Left renal pelvis (tissue), 4 donors: ENCODE results near the gene MMS19. TPM values are rescaled to one million over a fixed set of nuclear protein-coding genes. Genes with fewer than 3 reads are reported as not detected.
"Not testable (repeated sequence)": the region's sequence is repeated elsewhere in the genome, so short reads cannot be mapped to it uniquely, and the experiment has no call there.

Source experiments
- DNase-seq, 4 donors: peaks; one replicate each; pipeline ENCODE4 v3.0.0-alpha.2; 2013; ENCODE audit warnings: low read depth in 4 of 4, low spot score in 3 of 4
- polyA plus RNA-seq, 4 donors: library from polyadenylated mRNA; unstranded; fragments of 120-200 nt; gene quantifications; one replicate each; pipeline ENCODE4 v1.2.1, GENCODE V29; 2013; ENCODE audit not compliant: insufficient read length in 4 of 4

MMS19 gene
- polyA plus RNA-seq, 4 donors = 69.6 to 107 (median 88.2) TPM

DNA sequence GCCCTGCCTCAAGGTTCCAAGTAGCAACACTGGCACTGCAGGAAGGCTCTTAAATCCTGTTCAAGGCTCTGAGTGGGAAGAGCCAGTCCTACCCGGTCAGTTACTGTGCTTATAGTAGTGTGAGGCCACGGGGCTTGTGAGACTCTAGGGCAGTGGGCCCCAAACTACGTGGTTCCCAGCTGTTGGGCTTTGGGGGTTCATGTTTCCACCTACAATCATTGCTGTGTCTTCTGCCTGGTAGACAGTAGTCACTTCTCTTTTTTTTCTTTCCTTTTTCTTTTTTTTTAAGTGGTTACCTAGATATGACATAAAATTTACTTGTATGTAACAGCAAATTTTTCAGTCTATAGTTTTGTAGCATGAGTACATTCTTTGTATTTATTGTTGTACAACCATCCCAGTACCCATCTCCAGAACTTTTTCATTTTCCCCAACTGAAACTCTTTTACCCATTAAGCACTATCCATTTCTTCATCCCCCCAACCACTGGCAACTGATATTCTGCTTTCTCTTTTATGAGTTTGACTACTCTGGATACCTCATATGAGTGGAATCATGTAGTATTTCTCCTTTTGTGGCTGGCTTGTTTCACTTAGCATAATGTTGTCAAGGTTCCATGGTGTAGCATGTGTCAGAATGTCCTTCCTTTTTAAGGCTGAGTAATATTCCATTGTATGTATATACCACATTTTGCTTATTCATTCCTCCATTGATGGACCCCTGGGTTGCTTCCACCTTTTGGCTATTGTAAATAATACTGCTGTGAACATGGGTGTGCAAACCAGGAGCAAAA, 8.2 kb upstream of the MMS19 start:
- no peak for DNase-seq

DNA sequence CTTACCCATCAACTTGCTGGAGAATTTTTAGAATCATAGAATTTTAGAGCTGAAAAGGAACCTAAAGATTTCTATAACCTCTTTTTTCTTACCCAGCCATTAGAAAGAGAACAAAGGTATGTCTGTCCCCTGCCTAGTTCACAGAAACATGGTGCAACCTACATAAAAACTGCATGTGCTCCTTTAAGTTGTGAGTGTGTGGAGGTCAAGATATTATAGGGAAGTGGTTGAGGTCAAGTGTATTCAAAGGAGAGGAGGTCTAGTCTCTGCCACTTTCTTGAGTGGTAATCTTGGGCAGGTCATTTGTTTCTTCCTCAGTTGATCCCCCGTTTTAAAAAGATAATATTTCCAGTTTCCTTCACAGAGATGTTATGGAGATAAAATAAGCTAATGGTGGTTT, 6.9 kb upstream of the MMS19 start:
- DNase-seq = no peak

DNA sequence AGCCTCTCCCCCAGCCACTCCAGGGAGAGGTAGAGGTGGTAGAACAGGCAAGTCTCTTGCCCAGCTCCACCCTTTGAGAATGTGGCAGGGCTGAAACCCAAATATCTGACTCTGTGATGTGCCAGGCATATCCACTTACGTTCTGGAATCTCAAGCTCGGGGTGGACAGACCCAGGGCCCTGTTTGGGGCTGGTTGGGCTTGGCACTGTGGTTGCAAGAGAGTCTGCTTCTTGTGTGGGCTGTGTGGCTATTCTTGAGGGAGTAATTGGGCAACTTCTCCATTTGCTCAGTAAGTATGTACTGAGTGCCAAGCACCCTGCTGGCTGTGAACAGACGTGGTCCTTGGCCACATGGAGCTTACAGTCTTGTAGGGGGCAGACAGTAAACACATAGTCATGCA, 5.2 kb upstream of the MMS19 start:
- no peak for DNase-seq

DNA sequence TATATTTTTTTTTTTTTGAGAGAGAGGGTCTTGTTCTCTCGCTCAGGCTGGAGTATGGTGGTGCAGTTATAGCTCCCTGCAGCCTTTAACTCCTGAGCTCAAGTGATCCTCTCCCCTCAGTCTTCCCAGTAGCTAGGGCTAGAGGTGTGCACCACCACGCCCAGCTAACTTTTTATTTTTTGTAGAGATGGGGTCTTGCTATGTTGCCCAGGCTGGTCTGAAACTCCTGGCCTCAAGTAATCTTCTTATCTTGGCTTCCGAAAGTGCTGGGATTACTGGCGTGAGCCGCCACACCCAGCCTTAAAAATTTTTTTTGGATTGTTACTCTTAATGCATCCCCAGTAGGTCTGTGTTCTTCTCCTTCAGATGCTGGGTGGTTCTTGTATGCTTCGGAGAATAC, 4.7 kb upstream of the MMS19 start:
- no peak for DNase-seq

DNA sequence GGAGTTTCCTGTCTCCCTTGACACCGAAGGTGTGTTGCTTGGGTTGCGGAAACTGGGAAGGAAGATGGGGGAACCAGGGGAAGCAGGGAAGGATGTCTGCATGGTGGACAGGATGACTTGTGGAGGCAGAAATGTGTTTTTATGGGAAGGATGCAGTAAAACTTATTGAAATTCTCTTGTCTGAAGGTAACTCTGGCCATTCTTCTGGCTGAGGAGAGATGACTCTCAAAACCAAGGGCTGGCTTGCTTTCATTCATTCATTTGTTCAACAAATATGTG, 2.0 kb upstream of the MMS19 start:
- DNase-seq = no peak

DNA sequence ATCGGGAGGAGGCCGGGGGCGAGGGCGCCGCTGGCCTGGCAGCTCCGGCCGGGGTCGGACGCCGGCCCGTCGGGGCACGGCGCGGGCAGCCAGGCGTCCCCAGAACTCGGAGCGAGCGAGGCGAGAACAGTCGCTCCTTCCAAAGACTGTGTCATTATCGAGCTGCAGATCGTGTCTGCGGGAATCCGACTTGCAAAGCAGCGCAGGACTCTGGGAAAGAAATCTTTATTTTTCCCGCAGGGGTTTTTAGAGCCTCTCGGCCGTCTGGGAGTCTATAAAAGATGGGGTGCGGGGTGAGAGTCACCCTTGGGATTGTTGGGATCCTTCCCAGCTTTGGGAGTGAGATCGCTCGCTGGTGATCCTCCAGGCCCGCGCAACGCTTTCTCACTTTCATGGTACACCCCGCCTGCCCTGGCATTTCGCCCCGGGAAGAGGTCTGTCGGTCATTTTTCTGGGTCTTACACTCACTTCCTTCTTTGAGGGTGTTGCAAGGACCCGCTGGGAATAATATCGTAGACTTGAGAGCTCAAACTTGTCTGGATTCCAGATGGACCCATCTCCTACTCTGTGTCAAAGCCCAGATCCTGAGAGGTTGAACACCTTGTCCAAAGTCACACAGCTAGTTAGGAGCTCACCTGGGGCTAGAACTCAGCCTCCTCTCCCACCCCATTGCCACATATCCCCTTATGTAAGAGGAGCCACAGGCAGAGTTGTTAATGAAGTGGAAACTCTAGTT, 1.5 kb upstream of the MMS19 start:
- no peak for DNase-seq

DNA sequence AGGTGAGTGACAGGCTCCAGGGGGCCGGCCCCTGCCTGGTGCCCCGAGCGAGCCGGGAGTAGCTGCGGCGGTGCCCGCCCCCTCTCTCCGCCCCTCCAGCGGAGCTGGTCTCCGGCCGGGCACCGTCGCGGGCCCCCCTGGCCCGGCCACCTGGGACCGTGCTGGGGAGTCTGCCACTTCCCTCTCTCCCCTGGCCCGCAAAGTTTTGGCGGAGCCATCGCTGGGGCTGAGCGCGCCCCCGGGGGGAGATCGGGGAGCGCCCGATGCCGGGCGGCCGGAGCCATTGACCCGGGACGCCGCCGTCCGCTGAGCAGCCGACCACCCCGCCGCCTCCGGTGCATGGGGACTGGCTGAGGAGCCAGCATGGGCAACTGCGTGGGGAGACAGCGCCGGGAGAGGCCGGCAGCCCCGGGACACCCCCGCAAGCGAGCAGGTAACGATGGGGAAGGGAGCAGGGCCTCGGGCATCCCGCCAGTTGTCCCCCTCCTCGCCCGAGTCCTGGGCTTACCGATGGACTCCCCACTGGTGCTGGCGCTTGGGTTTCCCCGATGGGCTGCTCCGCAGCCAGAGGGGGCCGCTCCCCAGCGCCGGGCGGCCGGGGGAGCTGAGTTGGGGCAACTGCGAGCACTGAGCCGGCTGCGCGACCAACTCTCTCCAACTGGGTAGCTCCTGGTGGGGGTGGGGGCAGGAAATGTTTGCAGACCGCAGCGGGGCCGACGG, 779 bp upstream of the MMS19 start, which contains the start of gene UBTD1:
TSS of gene UBTD1 (plus strand) at position 84 of the 720 bp plus-strand sequence. CDS start at position 364, 280 bp downstream.
- no peak for DNase-seq

DNA sequence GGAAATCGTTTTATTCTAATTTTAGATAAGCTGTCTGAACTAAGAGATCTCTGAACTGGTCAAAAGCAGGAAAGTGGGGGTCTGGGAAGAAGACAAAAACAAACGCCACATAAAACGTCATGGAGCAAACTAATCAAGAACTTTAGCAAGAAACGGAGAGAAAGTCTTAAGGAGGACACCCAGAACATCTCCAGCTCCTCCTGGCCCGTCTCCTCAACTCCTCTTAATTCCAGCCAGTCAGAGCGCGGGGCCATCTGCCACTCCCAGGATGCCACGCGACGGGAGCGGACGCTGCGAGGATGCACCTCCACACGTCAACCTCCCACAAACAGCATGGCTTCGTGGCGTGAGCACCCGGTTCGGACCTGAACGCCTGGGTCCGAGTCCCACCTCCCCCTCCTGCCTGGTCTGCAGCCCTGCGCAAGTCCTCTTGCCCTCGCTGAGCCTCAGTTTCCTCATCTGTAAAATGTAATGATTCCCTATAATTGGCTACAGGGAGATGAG, 598 bp downstream of the MMS19 start:
- no peak for DNase-seq

DNA sequence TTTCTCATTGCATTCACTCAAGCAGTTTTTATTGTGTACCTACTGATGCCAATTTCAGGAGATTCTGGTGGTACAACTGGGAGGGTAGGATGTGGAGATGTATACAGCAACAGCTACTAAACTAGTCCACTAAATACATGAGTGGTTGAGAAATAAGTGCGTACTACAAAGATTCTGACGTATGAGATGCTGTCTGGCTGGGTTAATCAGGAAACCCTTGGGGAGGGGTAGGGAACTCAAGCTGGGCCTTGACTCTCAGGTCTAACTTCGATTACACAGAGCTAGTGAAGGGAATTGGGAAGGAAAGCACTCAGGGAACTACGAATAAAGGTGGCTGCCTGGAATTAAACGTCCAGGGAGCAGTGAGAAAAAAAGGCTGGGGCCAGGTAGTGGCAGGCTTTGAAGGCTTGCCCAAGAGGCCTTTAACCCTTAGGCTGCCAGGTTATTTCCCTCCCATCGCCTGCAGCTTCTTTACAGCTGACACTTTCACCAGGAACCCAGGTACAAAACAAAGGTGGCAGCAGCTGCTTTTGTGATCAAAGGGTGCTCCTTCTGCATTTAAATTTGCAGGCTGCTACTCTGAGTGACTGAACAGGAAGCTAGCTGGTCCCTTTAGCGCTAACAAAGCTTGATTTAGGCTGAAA, 3.2 kb downstream of the MMS19 start:
- no peak for DNase-seq

DNA sequence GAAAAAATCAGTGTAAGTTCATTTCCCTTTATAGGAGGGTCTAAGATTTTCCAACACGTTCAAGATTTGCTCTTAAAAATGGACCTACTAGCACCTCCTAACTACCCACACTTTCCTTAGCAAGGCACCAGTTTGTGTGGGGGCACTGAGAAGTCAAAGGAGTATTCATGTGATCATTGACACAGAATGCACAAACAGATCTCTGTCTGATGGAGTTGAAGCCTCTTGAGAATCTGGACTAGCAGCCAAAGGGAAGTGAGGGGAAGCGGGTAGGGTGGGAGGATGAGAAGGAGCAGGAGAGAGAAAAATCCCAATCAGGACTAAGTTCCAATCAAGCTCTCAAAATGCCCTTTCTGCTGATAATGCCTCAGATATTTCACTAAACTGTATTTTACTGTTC, 4.1 kb downstream of the MMS19 start:
- no peak for DNase-seq

DNA sequence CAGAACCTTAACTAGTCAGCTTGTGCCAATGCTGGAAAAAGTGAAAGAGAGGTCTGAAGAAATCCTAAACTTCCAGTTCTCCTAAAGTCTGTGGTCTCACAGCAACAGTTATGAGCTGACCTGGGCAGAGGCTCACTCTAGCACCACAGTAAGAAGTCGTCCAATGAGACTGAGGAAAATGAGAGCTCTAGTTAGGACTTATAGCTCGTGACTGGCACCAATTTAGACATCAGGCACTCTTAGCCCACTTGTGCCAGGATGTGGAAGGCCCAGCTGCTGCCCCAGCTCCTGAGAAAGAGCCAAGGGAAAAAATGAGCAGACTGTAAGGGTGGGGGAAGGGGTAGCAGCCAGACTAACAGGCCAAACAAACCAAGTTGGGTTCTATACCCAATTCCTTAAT, 7.6 kb downstream of the MMS19 start:
- DNase-seq = no peak

DNA sequence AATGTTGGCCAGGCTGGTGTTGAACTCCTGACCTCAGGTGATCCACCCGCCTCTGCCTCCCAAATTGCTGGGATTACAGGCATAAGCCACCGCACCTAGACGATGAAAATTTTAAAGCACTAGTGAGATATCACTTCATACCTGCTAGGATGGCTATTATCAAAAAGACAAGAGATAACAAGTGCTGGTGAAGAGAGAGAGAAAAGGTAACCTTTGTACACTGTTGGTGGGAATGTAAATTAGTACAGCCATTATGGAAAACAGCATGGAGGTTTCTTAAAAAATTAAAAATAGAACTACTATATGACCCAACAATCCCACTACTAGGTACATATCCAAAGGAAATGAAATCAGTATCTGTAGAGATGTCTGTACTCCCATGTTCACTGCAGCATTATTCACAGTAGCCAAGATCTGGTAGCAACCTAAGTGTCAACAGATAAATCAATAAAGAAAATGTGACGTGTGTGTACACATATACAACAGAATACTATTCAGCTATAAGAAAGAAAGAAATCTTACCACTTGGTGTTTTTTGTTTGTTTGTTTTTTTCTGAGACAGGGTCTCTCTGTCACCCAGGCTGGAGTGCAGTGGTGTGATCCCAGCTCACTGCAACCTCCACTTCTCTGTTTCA, 12.5 kb downstream of the MMS19 start:
- DNase-seq = no peak

DNA sequence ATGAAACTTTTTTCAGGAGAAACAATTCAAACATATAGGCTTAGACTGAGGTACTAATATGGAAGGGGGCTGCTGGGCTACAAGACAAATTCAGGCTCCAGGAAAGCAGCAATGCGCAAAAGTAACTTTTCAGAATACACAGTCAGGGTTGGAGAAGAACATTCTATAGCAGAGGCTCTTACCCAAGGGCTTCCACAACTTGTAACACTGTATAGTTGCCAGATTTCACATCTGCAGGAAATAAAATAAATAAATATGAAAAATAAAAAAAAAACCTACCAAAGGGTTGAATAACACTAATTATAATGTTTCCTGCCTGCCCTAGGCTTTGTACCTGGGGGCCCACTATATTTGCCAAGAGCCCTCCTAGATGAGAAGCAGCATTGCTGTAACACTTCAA, 14.3 kb downstream of the MMS19 start:
- no peak for DNase-seq

DNA sequence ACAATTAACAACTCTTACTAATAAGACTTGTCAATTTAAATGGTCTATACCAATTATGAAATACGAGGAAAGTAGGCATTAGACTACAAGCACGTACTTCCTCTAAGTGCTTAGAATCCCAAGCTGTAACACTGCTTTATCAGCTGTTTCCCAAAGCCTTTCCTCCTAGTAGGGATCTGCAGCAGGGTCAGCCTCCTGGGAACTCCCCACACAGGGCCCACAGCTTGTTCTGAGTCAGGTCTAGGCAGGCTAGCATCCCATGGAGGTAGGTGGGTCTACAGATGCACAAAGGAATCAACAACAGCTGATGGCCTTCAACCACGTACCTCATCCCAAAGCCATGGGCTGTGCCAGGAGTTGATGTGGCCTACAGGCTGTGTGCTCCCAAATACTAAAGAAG, 14.7 kb downstream of the MMS19 start:
- DNase-seq = no peak

DNA sequence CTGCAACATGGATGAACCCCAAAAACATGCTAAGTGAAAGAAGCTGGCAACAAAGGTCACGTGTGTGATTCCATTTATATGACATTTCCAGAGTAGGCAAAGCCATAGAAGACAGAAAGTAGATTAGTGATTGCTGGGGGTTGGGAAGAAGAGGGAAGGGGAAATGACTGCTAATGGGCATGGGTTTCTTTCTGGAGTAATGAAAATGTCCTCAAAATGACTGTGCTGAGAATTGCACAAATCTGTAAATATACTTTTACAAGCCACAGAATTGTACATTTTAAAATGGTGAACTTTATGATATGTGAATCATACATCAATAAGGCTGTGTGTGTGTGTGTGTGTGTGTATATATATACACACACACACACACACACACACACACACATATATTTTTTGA, 15.8 kb downstream of the MMS19 start:
- no peak for DNase-seq

DNA sequence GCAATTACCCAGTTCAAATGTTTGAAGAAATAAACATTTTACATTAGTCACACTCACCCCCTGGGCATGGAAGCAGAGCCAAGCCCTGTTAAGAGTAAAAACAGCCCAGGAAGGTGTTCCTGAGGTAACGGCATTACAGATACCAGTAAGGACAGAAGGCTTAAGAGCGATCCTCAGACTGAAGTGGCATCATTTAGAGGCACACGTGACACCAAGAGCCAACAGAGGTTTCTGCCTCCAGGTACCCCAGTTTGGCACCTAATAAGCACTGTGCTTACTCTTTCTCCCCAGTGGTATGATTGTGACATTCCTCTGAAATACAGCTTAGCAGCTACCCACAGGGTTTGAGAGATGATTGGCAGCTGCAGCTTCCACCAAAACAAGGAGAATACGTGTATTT, 17.2 kb downstream of the MMS19 start:
- DNase-seq = no peak

DNA sequence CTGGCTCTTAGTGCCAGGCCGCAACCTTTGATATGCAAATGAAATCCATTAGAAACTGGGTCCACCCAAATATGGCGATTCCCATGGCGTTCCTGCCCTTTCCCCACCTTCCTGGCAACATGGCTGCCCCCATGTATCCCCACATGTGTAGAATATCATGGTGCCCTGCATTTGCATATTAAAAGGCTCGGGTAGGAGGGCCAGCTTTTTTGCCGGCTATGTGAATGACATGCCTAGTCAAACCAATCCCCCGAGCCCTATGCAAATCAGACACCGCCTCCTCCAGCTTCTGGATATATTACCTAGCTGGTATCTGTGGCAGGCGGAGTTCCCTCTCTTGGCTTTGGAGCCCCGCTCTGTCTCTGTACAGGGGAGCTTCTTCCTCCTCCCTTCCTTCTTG, 18.3 kb downstream of the MMS19 start:
- DNase-seq = no peak

DNA sequence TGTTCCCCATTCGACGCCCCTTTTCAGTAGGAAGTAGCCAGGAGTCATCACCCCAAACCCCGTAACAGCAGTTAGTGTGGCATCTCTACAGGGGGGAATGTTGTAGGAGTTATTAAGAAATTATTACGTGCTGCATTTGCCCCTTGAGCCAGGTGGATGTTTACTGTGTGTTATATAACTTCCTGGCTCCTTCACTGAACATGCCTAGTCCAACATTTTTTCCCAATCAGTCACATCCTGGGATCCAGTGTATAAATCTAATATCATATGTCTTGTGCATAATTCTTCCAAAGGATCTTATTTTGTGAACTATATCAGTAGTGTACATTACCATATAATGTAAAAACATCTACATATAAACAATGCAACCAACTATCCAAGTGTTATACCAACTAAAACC, 18.8 kb downstream of the MMS19 start:
- not testable (repeated sequence) for DNase-seq

DNA sequence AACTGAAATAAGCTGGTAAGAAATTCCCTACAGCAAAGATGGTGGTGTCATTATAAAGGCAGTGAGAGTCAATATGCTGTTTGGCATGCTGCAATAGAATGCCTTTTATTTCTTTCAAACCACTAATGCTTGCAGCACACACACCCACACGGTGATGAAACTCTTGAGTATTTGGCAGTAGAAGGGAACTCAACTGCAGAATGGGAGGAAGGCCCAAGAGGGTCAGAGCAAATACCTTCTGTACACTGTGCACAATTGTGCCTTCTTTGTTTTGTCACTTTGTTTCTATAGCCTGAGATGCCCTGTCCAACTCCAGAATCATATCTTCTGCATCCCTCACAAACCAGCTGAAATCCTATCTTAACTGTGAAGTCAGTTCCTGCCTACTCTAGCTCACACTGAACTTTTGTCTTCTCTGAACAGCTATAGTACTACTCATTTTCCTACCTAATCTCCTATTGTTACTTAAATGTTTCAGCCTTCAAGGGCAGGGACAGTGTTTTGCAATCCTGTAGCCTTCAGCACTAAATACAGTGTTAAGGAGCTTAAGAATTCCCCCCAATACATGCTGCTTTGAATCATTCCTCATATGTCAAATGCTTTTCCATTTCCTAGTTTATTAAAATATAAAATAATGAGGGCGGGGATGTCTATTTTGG, 22.2 kb downstream of the MMS19 start:
- no peak for DNase-seq

DNA sequence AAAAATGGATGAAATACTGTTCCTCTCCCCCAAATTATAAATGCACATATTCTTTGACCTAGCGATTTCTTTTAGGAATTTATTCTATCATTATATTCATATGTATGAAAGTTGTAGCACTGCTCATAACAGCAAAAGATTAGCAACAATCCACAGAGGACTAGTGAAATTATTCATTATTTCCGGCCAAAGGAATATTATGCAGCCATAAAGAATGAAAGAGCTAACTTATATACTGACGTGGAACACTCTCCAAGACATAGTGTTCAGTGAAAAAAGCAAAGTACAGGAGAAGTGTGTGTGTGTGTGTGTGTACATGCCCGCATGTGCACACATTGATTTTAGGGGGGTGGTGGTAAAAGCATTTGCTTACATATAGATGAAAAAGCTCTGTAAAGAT, 23.3 kb downstream of the MMS19 start:
- DNase-seq = no peak
